ENCODE data around the gene KRTAP5-5. TPM values are rescaled to one million over a fixed set of nuclear protein-coding genes. Genes with fewer than 3 reads are reported as not detected.

The KRTAP5-5 gene
- total and polyA plus RNA-seq, 12 donors, result not detected

- TF ChIP-seq CTCF (IDR thresholded peaks at IDR 0.05), result no peak
- WGBS, 2 donors, result 83 to 85% methylated on average over 26 of the region's 26 CpGs
- intact Hi-C loops (cut with DNase I), result loop anchor here in 2 of 10 donors (5.0 to 10.0 kb wide), 2 partner anchors 37 to 499 kb away; no protein-coding TSS in a partner anchor
These were observed 25.8 kb downstream of the KRTAP5-5 start for GRCh38 chr11:1655168-1656060.

GRCh38 chr11:1656061-1656441, 26.5 kb downstream of the KRTAP5-5 start:
- Histone ChIP-seq H3K36me3 (no peaks in the 10 kb centered on the region), H3K27ac (no peak overlapping the region), H3K4me3 (no peak overlapping the region), H3K27me3 (peaks cover 0 to 31% (median 11%) of the 10 kb centered on the region in 7 donors), H3K4me1 (peaks cover 0 to 6% (median 4%) of the 10 kb centered on the region in 9 donors), H3K9me3 (no peaks in the 10 kb centered on the region)
- no peak for TF ChIP-seq CTCF (IDR thresholded peaks at IDR 0.05)
- DNase-seq (no peak), ATAC-seq (no peak)
- intact Hi-C loops (cut with DNase I), result loop anchor here in 2 of 10 donors (5.0 to 10.0 kb wide), 2 partner anchors 36 to 499 kb away; no protein-coding TSS in a partner anchor
- WGBS, 2 donors, result 81 to 88% methylated on average over 9 of the region's 9 CpGs

More at GRCh38 chr11:1655168-1656060, 25.8 kb downstream of the KRTAP5-5 start:
- H3K27ac ChIP-seq, result no peak overlapping the region
- peaks cover 0 to 31% (median 11%) of the 10 kb centered on the region in 7 donors for H3K27me3 ChIP-seq
- no peak overlapping the region for H3K4me3 ChIP-seq
- H3K36me3 ChIP-seq, result no peaks in the 10 kb centered on the region
- peaks cover 0 to 6% (median 4%) of the 10 kb centered on the region in 9 donors for H3K4me1 ChIP-seq
- ATAC-seq (no peak), DNase-seq (no peak)
- H3K9me3 ChIP-seq, result no peaks in the 10 kb centered on the region

GRCh38 chr11:1656670-1657069, 27.1 kb downstream of the KRTAP5-5 start:
- no peaks in the 10 kb centered on the region for H3K9me3 ChIP-seq
- DNase-seq, result no peak
- TF ChIP-seq CTCF (IDR thresholded peaks at IDR 0.05), result no peak
- H3K4me3 ChIP-seq, result no peak overlapping the region
- whole genome bisulfite sequencing, 2 donors, result 84% methylated on average over 7 of the region's 7 CpGs
- no peak overlapping the region for H3K27ac ChIP-seq
- H3K27me3 ChIP-seq, result peaks cover 0 to 31% (median 11%) of the 10 kb centered on the region in 7 donors
- peaks cover 0 to 6% (median 4%) of the 10 kb centered on the region in 9 donors for H3K4me1 ChIP-seq
- no peaks in the 10 kb centered on the region for H3K36me3 ChIP-seq
- ATAC-seq, result no peak
- intact Hi-C loops (cut with DNase I), result loop anchor here in 2 of 10 donors (5.0 to 10.0 kb wide), 2 partner anchors 36 to 498 kb away; no protein-coding TSS in a partner anchor

- no peak overlapping the region for H3K4me3 ChIP-seq
- H3K9me3 ChIP-seq, result no peaks in the 10 kb centered on the region
- DNase-seq (no peak), ATAC-seq (no peak)
- H3K27me3 ChIP-seq, result peaks cover 0 to 20% (median 11%) of the 10 kb centered on the region in 7 donors
- TF ChIP-seq CTCF (IDR thresholded peaks at IDR 0.05), result no peak
- H3K4me1 ChIP-seq, result no peaks in the 10 kb centered on the region
- no peaks in the 10 kb centered on the region for H3K36me3 ChIP-seq
- no peak overlapping the region for H3K27ac ChIP-seq
- intact Hi-C loops (cut with DNase I), result loop anchor here in 2 of 10 donors (5.0 to 10.0 kb wide), 2 partner anchors 33 to 495 kb away; no protein-coding TSS in a partner anchor
- 57 to 71% methylated on average over 14 of the region's 14 CpGs for WGBS, 2 donors
These were observed 29.9 kb downstream of the KRTAP5-5 start for GRCh38 chr11:1659506-1659905.
